Neural progenitor cell (in vitro differentiated cells): ENCODE data around the gene ARMH3.

Experiments used
- CTCF ChIP-seq: fragments of 200-600 bp; sonication (generic); IDR thresholded peaks from 2 replicates; pipeline ENCODE4 v1.5.1; 2017; ENCODE audit warnings: antibody characterized with exemption, mild to moderate bottlenecking
- EZH2 ChIP-seq: fragments of 200-600 bp; sonication (generic); IDR thresholded peaks from 2 replicates; pipeline ENCODE4 v1.6.1; 2017; ENCODE audit warnings: antibody characterized with exemption, mild to moderate bottlenecking, moderate library complexity
- EZH2phosphoT487 ChIP-seq: fragments of 200-600 bp; sonication (generic); IDR thresholded peaks from 2 replicates; pipeline ENCODE4 v1.6.1; 2017; ENCODE audit warnings: antibody characterized with exemption

GRCh38 chr10:101858723-101859500, 197.1 kb downstream of the ARMH3 start:
- TF ChIP-seq CTCF: no peak
- TF ChIP-seq EZH2phosphoT487: no peak
- TF ChIP-seq EZH2: no peak
